Spleen (tissue), 11 donors: ENCODE results near the gene ANKRD16. TPM values are rescaled to one million over a fixed set of nuclear protein-coding genes. Genes with fewer than 3 reads are reported as not detected.

ENCODE experiments used
- DNase-seq: peaks from one replicate; pipeline ENCODE4 v3.0.0-alpha.2; 2020
- H3K27ac ChIP-seq, 8 donors: fragments of 200-600 bp; sonication (generic) in 7 of 8; 1 replicate in 4 of 8; 2 replicates in 4 of 8; pipeline versions ENCODE4 v1.5.0 to v1.8.0; 2016 to 2021; ENCODE audit warnings: inconsistent platforms in 4 of 8, mild to moderate bottlenecking in 4 of 8, moderate library complexity in 1 of 8
- H3K27me3 ChIP-seq, 7 donors: fragments of 200-600 bp; sonication (generic) in 6 of 7; replicated peaks in 1 of 7; 1 replicate in 4 of 7; 2 replicates in 3 of 7; pipeline versions ENCODE4 v1.5.0 to v1.8.0; 2016 to 2021; ENCODE audit warnings: inconsistent platforms in 3 of 7, mild to moderate bottlenecking in 1 of 7
- H3K36me3 ChIP-seq, 6 donors: fragments of 200-600 bp; sonication (generic) in 5 of 6; 1 replicate in 4 of 6; 2 replicates in 2 of 6; pipeline versions ENCODE4 v1.5.0 to v1.8.0; 2016 to 2021; ENCODE audit warnings: inconsistent platforms in 2 of 6
- H3K4me1 ChIP-seq, 6 donors: fragments of 200-600 bp; sonication (generic) in 5 of 6; 1 replicate in 3 of 6; 2 replicates in 3 of 6; pipeline versions ENCODE4 v1.5.0 to v1.8.0; 2016 to 2021; ENCODE audit warnings: inconsistent platforms in 3 of 6
- H3K4me3 ChIP-seq, 8 donors: fragments of 200-600 bp; sonication (generic) in 7 of 8; 1 replicate in 4 of 8; 2 replicates in 4 of 8; pipeline versions ENCODE4 v1.5.0 to v1.8.0; 2016 to 2021; ENCODE audit warnings: inconsistent platforms in 4 of 8, mild to moderate bottlenecking in 4 of 8, moderate library complexity in 2 of 8
- H3K9me3 ChIP-seq, 8 donors: fragments of 200-600 bp; sonication (generic) in 7 of 8; 1 replicate in 4 of 8; 2 replicates in 4 of 8; pipeline versions ENCODE4 v1.5.0 to v1.8.0; 2016 to 2021; ENCODE audit warnings: inconsistent platforms in 4 of 8
- CTCF ChIP-seq, 11 experiments: fragments of 200-600 bp in 7 of 11; fragments of 450-650 bp in 4 of 11; sonication (generic) in 4 of 11; IDR thresholded peaks in 8 of 11; conservative IDR thresholded peaks in 3 of 11; 1 replicate in 7 of 11; 2 replicates in 4 of 11; pipeline versions ENCODE4 v1.4.0 to v1.8.0; 2016 to 2021; ENCODE audit warnings: antibody characterized with exemption in 11 of 11, inconsistent platforms in 4 of 11, mild to moderate bottlenecking in 1 of 11
- POLR2A ChIP-seq, 3 donors: fragments of 450-650 bp; IDR thresholded peaks; one replicate each; pipeline ENCODE4 v1.5.1; 2017; ENCODE audit warnings: antibody characterized with exemption in 3 of 3, mild to moderate bottlenecking in 1 of 3
- POLR2AphosphoS5 ChIP-seq, 3 donors: sonication (generic); formaldehyde crosslinking; IDR thresholded peaks; one replicate each; pipeline ENCODE4 v1.5.1; 2017; ENCODE audit warnings: antibody characterized with exemption in 3 of 3
- WGBS, 5 donors: extraction: QIAGEN DNeasy Blood & Tissue Kit in 3 of 5; methylation state at CpG; one replicate each; pipeline versions ENCODE4 v1.1.5 to v1.1.7; 2013 to 2018; 5-methylcytosine and 5-hydroxymethylcytosine counted together
- intact Hi-C: fragments of 100-400 bp; cut with DNase I; formaldehyde crosslinking; loops from one replicate; pipeline ENCODE4 v1.15.0; 2023; ENCODE audit warnings: low total_unique reads
- polyA plus RNA-seq, 3 donors: library from polyadenylated mRNA; stranded (reverse); fragments of 200-250 nt; gene quantifications; one replicate each; pipeline ENCODE4 v1.2.1, GENCODE V29; 2013
- total RNA-seq, 7 donors: library from RNA; depleted of rRNA in 3 of 7; stranded (reverse); fragments of >200 nt in 3 of 7; fragmentation: NEBNext Ultra II Directional in 4 of 7; extraction: Animal tissue kit (Norgen Biotek cat#: 25700) in 4 of 7; gene quantifications; one replicate each; pipeline versions ENCODE4 v1.1.0 to v1.2.1, GENCODE V29; 2016 to 2021
- donor health status: healthy with polysubstance abuse.
- donor health status: DM: no; HTN: no; CAD: no; lungs with moderate emphysema.
- donor health status: DM: no; HTN: no; CAD: no.
- donor health status: Bipolar disorder and iron deficiency.
- donor health status: healthy.
- donor health status: DM: no; HTN: no; CAD: no.
- donor health status: DM: yes; HTN: yes; CAD: no.

Gene ANKRD16
- total and polyA plus RNA-seq, 10 donors = 2.7 to 10.5 (median 6.3) TPM

- Histone ChIP-seq H3K9me3 (no peaks in the 10 kb centered on the region), H3K27me3 (no peaks in the 10 kb centered on the region), H3K36me3 (peaks cover 0 to 29% (median 14%) of the 10 kb centered on the region in 6 donors), H3K4me1 (peaks cover 19 to 86% (median 58%) of the 10 kb centered on the region in 6 donors), H3K4me3 (peak overlapping the region; percentile 55 to 98 (median 96)), H3K27ac (peak overlapping the region; percentile 64 to 94 (median 86))
- intact Hi-C loops = loop anchor here (10.0 kb wide), 1 partner anchor 84 kb away; the partner anchor contains the start of gene IL15RA
- WGBS, 5 donors = 1 to 2% (median 1%) methylated on average over 20 to 40 of the region's 40 CpGs
- no peak for DNase-seq
- no peak for TF ChIP-seq CTCF (IDR thresholded peaks at IDR 0.05 in 8 of 11, conservative IDR thresholded peaks at IDR 0.05 in 3 of 11)
- TF ChIP-seq POLR2A (IDR thresholded peaks at IDR 0.05) = no peak
- TF ChIP-seq POLR2AphosphoS5 (IDR thresholded peaks at IDR 0.05) = no peak
Observed at GRCh38 chr10:5890452-5890915, 791 bp upstream of the ANKRD16 start.

- H3K27ac ChIP-seq = peak overlapping the region; percentile 71 to 94 (median 86)
- intact Hi-C loops = no loop called here
- 0 to 3% (median 1%) methylated on average over 11 to 80 of the region's 80 CpGs for WGBS, 5 donors
- H3K36me3 ChIP-seq = peaks cover 0 to 29% (median 9%) of the 10 kb centered on the region in 6 donors
- H3K27me3 ChIP-seq = no peaks in the 10 kb centered on the region
- DNase-seq = peak; percentile 91
- peaks cover 17 to 72% (median 56%) of the 10 kb centered on the region in 6 donors for H3K4me1 ChIP-seq
- H3K9me3 ChIP-seq = no peaks in the 10 kb centered on the region
- H3K4me3 ChIP-seq = peak overlapping the region; percentile 55 to 98 (median 96)
- TF ChIP-seq POLR2AphosphoS5 (IDR thresholded peaks at IDR 0.05) (peak in 2 of 3 donors; percentile 8 to 54), POLR2A (IDR thresholded peaks at IDR 0.05) (no peak), CTCF (IDR thresholded peaks at IDR 0.05 in 8 of 11, conservative IDR thresholded peaks at IDR 0.05 in 3 of 11) (no peak)
Observed at GRCh38 chr10:5888843-5889623, 660 bp downstream of the ANKRD16 start.

GRCh38 chr10:5888351-5888750, 1.3 kb downstream of the ANKRD16 start:
- WGBS, 5 donors = 27 to 37% (median 30%) methylated on average over 10 of the region's 10 CpGs
- peak; percentile 6 for DNase-seq
- no peaks in the 10 kb centered on the region for H3K9me3 ChIP-seq
- peak overlapping the region; percentile 55 to 98 (median 96) for H3K4me3 ChIP-seq
- TF ChIP-seq CTCF (IDR thresholded peaks at IDR 0.05 in 8 of 11, conservative IDR thresholded peaks at IDR 0.05 in 3 of 11) (no peak), POLR2AphosphoS5 (IDR thresholded peaks at IDR 0.05) (no peak), POLR2A (IDR thresholded peaks at IDR 0.05) (no peak)
- H3K4me1 ChIP-seq = peaks cover 17 to 65% (median 50%) of the 10 kb centered on the region in 6 donors
- peaks cover 0 to 30% (median 7%) of the 10 kb centered on the region in 6 donors for H3K36me3 ChIP-seq
- H3K27me3 ChIP-seq = no peaks in the 10 kb centered on the region
- intact Hi-C loops = no loop called here
- H3K27ac ChIP-seq = peak overlapping the region in 5 of 8 donors; percentile 86 to 94 (median 89)

GRCh38 chr10:5887641-5888040, 2.1 kb downstream of the ANKRD16 start:
- Histone ChIP-seq H3K27ac (no peak overlapping the region), H3K27me3 (no peaks in the 10 kb centered on the region), H3K4me3 (peak overlapping the region in 1 of 8 donors; percentile 94), H3K36me3 (peaks cover 0 to 38% (median 13%) of the 10 kb centered on the region in 6 donors), H3K4me1 (peaks cover 17 to 58% (median 42%) of the 10 kb centered on the region in 6 donors), H3K9me3 (no peaks in the 10 kb centered on the region)
- intact Hi-C loops = no loop called here
- TF ChIP-seq CTCF (IDR thresholded peaks at IDR 0.05 in 8 of 11, conservative IDR thresholded peaks at IDR 0.05 in 3 of 11) (no peak), POLR2A (IDR thresholded peaks at IDR 0.05) (no peak), POLR2AphosphoS5 (IDR thresholded peaks at IDR 0.05) (no peak)
- DNase-seq = peak; percentile 50
- 93 to 97% (median 95%) methylated on average over 8 of the region's 8 CpGs for WGBS, 5 donors
